Suppressor macrophage treated with lipopolysaccharide for 4 hours (primary cell): ENCODE data around the gene RFFL.
"Not testable (repeated sequence)": the region's sequence is repeated elsewhere in the genome, so short reads cannot be mapped to it uniquely, and the experiment has no call there.

Experiments
- DNase-seq: peaks from one replicate; pipeline ENCODE4 v3.0.0-alpha.2; 2020

Gene RFFL, protein sequence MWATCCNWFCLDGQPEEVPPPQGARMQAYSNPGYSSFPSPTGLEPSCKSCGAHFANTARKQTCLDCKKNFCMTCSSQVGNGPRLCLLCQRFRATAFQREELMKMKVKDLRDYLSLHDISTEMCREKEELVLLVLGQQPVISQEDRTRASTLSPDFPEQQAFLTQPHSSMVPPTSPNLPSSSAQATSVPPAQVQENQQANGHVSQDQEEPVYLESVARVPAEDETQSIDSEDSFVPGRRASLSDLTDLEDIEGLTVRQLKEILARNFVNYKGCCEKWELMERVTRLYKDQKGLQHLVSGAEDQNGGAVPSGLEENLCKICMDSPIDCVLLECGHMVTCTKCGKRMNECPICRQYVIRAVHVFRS

DNA sequence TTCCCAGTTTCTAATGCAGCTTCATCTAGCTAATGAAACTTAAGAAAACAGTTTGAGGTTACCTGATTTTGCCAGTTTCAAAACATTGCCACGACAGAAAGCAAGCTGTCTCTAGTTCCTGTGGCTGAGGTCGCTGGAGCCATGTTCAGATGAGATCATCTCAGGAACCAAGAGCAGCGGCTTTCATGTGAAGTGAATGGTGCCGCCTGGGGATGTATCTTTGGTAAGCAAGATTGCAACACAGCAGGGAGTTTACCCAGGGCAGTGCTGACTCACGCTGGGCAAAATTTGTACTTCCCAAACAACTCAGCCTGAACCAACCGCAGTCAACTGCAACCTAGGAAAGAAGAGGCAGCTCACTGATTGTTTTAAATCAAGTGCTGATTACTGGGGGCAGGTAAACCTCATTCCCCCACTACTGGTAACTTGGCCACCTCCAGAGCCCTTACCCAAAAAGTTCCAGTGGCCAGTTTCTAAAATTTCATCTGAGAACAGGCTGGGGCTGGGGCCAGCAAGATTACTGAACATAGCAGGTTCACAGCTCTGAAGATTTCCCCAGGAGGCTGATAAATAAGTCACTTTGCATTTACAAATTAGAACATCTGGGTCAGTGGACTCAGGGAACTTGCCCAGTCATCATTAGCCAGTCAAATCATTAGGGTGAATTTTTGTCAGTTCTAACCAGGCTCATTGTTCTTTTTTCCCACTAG lies at the start of gene RFFL:
TSS of gene RFFL (minus strand) at position 194 of the 710 bp plus-strand sequence. CDS start 37,154 bp downstream, outside the sequence.
- DNase-seq = peak; percentile 98

DNA sequence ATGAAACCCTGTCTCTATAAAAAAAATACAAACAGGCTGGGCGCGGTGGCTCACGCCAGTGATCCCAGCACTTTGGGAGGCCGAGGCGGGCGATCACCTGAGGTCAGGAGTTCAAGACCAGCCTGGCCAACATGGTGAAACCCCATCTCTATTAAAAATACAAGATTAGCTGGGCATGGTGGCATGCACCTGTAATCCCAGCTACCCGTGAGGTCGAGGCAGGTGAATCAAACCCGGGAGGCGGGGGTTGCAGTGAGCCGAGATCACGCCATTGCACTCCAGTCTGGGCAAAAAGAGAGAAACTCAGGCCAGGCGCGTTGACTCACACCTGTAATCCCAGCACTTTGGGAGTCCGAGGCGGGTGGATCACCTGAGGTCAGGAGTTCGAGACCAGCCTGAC lies 47.3 kb upstream of the RFFL start:
- DNase-seq = not testable (repeated sequence)

DNA sequence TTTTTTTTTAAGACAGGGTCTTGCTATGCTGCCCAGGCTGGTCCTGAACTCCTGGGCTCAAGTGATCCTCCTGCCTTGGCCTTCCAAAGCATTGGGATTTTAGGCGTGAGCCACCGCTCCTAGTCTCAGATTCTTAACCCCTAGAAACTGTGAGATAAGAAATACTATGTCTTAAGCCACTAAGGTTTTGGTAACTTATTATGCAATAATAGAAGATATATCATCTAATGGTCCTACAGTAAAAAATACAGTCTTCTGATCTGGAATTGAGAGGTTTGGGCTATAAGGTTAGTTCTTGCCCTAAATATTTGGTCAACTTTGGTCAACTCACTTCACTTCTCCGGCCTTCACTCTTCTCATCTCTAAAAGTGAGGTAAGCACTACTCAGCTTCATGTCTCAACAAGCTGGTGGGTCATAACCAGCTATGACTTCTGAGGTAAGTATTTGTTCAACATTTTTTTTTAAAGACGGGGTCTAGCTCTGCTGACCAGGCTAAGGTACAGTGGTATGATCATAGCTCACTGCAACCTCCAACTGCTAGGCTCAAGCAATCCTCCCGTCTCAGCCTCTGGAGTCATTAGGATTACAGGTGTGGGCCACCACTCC lies 41.4 kb upstream of the RFFL start:
- no peak for DNase-seq

DNA sequence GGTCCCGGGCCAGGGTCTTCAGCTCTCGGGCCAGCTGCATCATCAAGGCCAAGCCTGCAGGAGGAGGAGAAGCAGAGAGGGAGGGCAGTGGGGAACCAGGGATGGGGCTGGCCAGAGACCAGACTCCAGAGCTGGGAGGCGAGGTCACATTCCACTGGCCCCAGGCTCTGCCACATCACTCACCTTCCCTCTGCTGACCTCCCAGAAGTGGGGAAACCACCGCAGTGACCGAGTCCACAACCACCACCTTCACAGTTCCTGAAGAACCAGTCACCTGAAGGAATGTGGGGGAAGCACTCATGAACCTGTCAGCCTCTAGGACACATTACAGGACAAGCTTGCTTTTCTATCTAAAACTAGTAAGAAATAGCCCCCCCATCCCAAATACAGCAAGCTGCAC lies 39.8 kb upstream of the RFFL start:
- DNase-seq = no peak

DNA sequence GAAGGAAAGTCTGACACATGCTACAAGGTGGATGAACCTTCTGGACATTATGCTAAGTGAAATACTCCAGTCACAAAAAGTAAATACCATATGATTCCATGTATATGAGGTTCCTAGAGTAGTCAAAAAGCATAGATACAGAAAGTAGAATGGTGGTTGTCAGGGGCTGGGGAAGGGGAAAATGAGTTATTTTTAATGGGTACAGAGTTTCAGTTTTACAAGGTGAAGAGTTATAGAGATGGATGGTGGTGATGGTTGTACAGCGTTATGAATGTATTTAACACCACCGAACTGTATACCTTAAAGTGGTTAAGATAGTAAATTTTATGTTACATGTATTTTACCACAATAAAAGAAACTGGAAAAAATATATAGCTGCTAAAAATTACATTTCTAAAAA lies 38.2 kb upstream of the RFFL start:
- DNase-seq = no peak

DNA sequence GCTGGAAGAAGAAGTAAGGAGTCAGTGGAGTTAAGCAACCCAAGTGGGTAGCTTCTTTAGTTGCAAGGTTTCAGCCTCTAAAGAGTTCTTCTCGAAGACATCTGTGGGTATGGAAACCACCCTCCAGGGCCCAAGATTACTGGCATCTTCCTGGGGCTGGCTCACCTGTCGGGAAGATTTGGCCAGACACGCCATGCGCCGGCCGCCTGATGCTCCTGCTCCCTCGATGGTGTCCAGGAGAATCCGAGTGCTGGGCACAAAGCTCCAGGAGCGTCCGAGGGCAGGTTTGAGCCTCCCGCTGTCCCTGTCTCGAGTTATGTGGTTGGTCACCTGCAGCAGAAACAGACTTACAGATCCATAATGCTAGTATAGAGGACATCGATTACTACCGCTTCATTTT lies 37.5 kb upstream of the RFFL start:
- DNase-seq = no peak

DNA sequence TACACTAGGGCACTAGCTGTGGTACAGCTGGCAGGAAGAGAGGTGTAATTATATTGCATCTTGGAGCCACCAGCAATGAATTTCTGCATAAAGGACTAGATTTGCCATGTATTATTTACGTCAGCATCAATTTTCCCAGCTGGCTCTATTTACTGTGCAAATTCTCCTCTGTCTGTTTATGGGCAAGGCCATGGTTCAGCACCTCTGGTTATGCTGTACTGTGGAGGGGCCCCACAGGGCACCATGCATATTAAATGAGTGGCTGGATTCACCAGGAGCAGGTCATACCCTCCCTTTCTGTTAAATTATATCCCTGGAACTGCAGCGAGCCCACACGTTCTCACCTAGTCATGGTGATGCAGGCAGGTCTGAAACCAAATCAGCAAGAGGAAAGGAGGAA lies 36.4 kb upstream of the RFFL start:
- DNase-seq = no peak

DNA sequence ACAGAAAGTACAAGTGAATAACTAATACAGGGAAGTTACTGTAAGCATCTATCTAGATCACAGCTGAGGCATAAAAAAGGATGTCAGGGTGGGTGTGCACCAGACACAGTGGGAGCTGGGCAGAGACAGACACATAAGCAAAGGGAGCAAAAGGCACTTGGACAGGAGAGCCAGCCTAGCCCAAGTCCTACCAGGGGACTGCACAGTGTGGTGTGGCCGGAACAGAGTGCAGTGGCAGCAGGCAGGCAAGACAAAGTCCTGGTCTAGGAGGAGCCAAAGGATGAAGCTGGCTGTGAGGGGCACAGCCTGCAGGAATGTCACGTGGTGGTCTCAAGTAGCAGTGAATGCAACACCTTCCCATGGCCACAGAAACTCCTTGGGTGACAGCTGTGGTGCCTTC lies 34.3 kb upstream of the RFFL start:
- no peak for DNase-seq

DNA sequence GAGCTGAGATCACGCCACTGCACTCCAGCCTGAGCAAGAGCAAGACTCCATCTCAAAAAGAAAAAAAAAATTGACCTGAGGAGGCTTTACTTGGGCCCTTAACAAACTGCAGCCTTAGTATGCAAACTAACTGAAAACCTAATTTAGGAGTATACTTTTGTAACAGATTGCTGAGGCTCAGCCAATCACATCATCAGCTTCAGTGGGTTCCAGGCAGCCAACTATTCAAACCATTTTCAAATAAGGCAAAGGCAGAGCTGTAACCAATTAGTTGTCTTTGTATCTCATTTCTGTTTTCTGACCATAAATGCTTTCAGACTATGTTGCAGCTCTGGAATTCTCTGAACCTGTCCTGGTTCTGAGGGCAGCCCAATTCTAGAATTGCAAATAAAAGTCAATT lies 32.2 kb upstream of the RFFL start:
- no peak for DNase-seq

DNA sequence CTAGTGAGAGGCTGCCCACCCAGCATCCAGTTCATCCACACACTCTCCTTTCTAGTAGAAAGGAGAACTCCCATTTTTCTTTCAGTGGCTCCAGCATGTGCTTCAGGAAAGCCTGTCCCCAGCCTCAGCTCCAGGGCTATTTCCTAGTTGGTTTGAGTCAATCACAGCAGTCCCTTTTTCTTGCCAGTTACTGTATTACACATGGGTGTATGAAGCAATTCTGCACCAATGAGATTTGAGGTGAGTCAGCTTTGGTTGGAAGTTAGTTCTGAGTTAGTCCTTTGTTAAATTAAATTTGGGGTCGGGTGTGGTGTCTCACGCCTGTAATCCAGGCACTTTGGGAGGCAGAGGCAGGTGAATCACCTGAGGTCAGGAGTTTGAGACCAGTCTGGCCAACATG lies 31.4 kb upstream of the RFFL start:
- peak; percentile 73 for DNase-seq

DNA sequence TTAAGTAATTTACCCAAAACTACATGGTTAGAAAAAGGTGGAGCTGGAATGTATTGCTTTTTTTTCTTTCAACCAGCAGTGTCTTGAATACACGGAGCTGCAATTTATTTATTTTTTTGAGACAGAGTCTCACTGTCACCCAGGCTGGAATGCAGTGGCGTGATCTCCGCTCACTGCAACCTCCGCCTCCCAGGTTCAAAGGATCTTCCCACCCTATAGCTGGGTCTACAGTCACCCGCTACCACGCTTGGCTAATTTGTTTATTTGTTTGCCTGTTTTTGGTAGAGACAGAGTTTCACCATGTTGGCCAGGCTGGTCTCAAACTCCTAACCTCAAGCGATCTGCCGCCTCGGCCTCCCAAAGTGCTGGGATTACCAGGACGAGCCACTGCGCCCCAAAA lies 27.2 kb upstream of the RFFL start:
- DNase-seq = not testable (repeated sequence)

DNA sequence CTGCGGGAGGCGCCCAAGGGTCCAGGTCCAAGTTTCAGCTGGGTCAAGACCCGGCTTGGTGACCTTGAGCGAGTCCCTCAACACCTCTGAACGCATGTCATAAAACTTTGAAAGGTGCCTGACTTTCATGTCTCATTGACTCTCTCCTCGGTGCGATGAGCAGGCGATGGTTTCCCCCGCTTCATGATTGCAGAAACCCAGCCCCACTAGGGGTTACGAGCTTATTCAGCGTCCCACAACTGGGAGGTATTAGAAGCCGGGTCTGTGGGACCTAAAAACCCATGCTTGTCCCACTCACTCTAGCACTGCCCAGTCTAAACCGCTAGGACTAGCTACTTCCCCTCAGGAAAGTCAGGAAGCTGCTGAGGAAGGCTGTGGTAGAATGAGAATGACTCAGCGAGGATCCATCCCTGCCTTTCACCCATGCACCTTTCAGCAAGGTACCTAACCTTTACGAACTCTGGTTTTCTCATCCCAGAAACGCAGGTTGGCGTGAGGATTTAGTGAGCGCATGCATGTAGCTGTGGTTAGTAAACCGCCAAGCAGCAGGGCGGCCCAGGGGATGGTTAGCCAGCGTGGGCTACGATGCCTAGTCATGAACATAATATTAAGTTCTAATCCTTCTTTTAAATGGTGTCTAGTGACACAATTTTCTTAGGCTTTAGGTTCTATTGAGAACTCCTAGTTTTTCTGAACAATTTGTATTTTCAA lies 26.2 kb upstream of the RFFL start:
- peak; percentile 59 for DNase-seq

DNA sequence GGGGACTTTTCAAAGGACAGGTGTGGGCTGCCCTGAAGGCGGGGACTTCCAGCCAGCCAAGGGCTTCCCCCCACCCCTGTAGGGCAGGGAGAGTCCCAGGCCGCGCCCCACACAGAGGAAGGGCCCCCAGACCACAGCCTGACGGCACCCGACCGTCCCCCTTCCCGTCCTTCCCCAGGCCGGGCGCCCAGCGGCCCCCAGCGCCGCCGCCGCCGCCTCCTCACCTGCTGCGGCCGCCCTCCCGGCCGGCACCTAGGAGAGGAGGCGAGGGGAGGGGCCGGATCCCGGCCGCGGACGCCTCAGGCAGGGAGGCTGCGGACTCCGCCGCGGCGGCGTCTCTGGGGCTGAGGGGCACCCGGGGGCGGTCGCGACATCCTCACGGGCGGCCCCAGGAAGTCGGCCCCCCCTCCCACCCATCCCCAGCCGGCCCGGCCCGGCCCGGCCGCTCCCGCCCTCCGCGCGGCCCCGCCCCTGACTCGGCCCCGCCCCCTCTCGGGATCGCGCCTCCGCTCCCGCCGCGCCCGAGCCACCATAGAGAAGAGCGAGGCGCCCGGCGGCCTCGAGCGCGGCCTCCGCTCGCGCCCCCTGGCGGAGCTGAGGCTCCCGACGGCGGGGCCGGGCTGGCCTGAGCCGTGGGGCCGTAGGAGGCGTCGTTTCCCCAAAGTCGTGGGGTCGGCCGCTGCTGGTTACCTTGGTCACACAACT lies 25.5 kb upstream of the RFFL start:
- peak; percentile 95 for DNase-seq

DNA sequence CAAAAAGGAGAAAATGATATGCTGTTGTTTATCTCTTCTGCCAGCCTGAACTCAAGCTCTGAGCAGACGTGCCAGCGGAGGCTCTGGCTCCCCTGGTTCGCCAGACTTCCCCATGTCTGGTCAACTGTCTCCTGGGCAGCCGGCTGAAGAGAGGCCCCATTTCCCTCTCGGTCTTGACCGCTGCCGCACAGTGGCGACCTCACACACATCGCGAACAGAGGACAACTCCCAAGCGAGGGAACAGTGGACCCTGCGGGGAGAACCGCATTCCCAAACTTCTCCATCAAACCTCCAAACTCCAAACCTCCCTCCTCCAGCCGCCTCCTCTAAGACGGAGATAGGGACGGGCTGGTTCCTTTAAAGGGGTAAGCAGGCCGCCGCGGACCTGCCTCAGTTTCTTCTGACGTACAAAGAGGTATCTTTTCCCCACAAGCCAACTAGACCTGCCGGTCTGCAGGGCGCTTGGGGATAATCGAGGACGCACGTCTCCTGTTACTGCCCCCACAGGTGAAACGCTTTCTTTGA lies 24.9 kb upstream of the RFFL start:
- DNase-seq = peak; percentile 59

DNA sequence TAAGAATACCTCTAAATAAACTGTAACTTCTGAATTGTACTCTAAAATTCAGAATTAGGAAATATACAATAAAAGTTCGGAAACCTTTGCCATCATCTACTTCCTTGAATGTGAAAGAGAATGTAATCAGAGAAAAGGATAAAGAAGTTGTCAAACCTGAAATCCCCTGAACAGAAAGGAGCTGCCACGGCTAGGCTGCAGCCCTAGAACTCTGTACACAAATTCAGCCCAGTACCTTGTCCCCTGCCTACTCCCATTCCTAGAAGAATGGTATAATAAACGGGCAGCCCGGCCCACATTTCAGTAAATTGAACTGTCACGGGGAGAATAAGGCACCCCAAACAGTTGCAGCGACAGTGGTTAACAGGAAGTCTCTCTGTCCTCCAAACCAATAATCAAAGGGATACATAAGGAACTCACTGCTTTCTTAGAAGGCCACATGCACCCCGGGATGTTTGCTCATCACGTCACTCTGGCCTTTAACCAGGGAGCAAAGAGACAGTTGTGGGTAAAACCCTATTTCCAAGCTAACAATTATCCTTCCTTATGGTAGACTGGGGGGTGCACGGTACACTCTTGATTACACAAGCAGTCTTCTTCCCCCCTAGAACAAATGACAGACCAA lies 24.3 kb upstream of the RFFL start:
- DNase-seq = peak; percentile 50

DNA sequence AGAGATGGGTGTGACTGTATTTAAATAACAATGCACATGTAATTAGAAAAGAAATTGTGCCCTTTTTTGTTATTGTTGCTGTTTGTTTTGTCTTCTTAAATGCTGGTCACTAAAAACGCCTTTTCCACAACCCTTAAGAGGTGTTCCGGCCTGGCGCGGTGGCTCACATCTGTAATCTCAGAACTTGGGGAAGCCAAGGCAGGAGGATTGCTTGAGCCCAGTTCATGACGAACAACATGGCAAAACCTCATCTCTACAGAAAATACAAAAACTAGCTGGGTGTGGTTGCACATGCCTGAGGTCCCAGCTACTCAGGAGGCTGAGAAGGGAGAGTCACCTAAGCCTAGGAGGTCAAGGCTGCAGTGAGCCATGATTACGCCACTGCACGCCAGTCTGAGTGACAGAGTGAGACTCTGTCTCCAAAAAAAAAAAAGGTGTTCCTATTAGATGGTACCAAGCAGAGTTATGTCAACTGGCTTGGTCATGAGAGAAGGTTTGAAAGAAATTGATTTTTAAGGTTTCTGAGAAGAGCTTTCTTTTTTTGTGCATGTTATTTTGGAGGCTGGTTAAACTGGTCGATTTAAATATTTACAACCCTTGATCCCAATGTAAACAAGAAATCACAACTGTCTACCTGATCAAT lies 23.5 kb upstream of the RFFL start:
- no peak for DNase-seq

DNA sequence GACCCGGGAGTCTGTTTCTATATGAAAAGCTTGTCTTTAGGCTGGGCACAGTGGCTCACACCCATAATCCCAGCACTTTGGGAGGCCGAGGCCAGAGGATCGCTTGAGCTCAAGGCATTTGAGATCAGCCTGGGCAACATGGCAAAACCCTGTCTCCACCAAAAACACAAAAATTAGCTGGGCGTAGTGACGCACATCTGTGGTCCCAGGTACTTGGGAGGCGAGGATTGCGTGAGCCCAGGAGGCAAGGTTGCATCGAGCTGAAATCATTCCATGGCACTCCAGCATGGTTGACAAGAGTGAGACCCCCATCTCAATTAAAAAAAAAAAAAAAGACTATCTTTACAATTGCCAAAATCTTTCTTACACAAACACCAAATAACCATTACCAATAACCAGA lies 22.7 kb upstream of the RFFL start:
- DNase-seq = no peak

DNA sequence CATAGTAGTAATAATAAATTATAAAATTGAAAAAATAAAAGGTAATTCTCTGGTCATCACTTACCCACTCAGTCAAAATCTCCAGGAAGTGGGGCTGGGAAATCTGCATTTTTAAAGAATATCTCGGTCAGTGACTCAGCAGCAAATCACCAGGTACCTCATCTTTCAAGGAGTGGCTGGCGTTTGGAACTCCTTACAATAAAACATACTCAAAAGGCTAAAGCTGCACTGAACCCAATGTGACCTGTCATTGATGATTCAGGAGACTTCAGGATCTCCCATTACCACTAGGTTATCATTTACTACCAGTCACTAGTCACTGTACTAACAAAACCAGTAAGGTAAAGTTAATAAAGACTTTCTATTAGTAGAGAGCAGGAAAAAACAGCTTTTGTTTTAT lies 21.5 kb upstream of the RFFL start:
- DNase-seq = no peak

DNA sequence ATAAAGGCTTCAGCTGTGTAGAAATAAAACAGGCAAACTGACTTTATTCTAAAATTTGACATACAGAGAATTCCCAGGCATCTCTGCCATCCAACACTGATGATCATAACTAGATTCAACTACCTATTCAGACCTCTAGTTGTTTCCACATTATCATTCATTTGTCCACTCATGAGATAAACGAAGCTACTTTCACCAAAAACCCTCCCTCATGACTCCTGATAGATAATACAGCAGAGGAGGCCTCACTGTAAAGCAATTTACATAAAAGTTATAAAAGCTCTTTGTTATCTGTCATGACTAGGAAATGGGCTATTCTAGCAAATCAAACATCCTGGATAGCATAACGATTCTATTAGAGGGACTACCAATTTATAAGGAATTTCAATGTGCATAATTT lies 19.6 kb upstream of the RFFL start:
- DNase-seq = no peak

DNA sequence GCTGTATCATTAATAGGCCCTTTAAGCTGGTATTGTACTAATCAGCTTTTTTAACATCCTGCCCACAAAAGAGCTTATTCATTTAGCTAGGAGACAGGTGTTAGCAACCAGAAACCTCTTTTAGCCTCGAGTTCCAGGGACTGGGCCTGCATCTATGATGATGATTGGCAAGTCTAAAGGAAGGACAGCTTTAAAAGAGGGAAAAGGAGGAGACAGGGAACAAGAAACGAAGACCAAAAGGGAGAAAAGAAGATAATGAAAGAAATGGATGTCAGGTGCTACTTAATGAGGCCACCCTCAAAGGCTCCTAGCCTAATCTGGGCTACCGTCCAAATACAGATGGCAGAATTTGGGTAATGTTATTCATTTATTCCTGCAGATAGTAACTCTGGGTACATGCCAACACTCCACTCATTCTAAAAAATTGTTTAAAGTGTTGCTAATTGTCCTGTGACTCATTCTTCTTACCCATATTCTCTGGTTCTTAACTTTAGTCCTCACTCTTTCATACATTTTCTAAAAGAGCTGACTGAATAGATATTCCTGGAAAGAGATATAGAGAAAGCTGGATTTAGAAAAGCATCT lies 18.7 kb upstream of the RFFL start:
- DNase-seq = no peak

DNA sequence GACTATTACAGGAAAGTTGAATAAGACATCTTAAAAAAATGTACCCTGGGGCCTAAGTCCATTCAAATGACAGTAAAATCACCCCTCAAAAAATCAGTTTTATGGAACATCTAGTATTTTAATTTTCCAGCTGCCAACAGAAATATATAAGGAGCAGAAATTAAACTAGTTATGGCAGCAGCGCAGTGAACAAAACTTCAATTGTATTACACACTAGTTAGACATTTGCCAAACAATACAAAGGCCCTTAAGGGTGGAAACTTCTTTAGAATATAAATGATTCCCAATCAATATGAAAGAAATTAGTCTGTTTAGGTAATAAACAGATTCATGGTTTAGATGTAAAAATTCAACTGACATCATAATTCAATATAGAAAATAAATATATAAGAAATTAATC lies 18.1 kb upstream of the RFFL start:
- no peak for DNase-seq
